ENCODE results near the gene ADAMTSL2.

Gene ADAMTSL2

GRCh38 chr9:133511607-133512006 lies 22.9 kb upstream of the ADAMTSL2 start:
- Histone ChIP-seq H4K20me1 (ENCODE audit: control insufficient read depth, insufficient read depth, low read depth, low read length) (no peaks in the 10 kb centered on the region), H3K27me3 (ENCODE audit: control insufficient read depth, low read length) (no peaks in the 10 kb centered on the region), H3K4me1 (ENCODE audit: control insufficient read depth, low read length) (no peaks in the 10 kb centered on the region), H3K36me3 (ENCODE audit: control insufficient read depth, low read length) (no peaks in the 10 kb centered on the region), H3K9me3 (ENCODE audit: control insufficient read depth, insufficient read depth, low read length) (peaks cover 12% of the 10 kb centered on the region; the same call in 1 of the 2 replicates), H3K79me2 (ENCODE audit: control insufficient read depth, low read length) (no peaks in the 10 kb centered on the region), H3K9me2 (replicated peaks; ENCODE audit: control insufficient read depth, low read length) (no peaks in the 10 kb centered on the region), H3K4me3 (ENCODE audit: low read length) (no peak overlapping the region), H3K27ac (ENCODE audit: low read depth, low read length) (no peak overlapping the region), H3K4me2 (ENCODE audit: low read length) (no peak overlapping the region), H3F3A (ENCODE audit: control insufficient read depth, insufficient read depth) (0 out of 2 replicates have a peak, but pooled peaks cover 5% of the 10 kb centered on the region)
- TF ChIP-seq CTCF (IDR thresholded peaks at IDR 0.05; ENCODE audit: low read depth, low read length, poor library complexity, severe bottlenecking) (no peak), EZH2phosphoT487 (IDR thresholded peaks at IDR 0.05; ENCODE audit: borderline replicate concordance, low read length) (no peak)

- Histone ChIP-seq H3K79me2 (ENCODE audit: control insufficient read depth, low read length) (no peaks in the 10 kb centered on the region), H3F3A (ENCODE audit: control insufficient read depth, insufficient read depth) (0 out of 2 replicates have a peak, but pooled peaks cover 5% of the 10 kb centered on the region), H3K36me3 (ENCODE audit: control insufficient read depth, low read length) (no peaks in the 10 kb centered on the region), H3K27me3 (ENCODE audit: control insufficient read depth, low read length) (no peaks in the 10 kb centered on the region), H3K9me3 (ENCODE audit: control insufficient read depth, insufficient read depth, low read length) (peaks cover 12% of the 10 kb centered on the region; the same call in 1 of the 2 replicates), H3K4me3 (ENCODE audit: low read length) (no peak overlapping the region), H3K4me1 (ENCODE audit: control insufficient read depth, low read length) (no peaks in the 10 kb centered on the region), H3K27ac (ENCODE audit: low read depth, low read length) (no peak overlapping the region), H3K9me2 (replicated peaks; ENCODE audit: control insufficient read depth, low read length) (no peaks in the 10 kb centered on the region), H3K4me2 (ENCODE audit: low read length) (no peak overlapping the region), H4K20me1 (ENCODE audit: control insufficient read depth, insufficient read depth, low read depth, low read length) (no peaks in the 10 kb centered on the region)
- TF ChIP-seq CTCF (IDR thresholded peaks at IDR 0.05; ENCODE audit: low read depth, low read length, poor library complexity, severe bottlenecking) (no peak), EZH2phosphoT487 (IDR thresholded peaks at IDR 0.05; ENCODE audit: borderline replicate concordance, low read length) (no peak)
Observed at GRCh38 chr9:133512253-133513213, 22.0 kb upstream of the ADAMTSL2 start.

- no peaks in the 10 kb centered on the region for H3K27me3 ChIP-seq (ENCODE audit: control insufficient read depth, low read length)
- no peak overlapping the region for H3K4me3 ChIP-seq (ENCODE audit: low read length)
- H3K4me1 ChIP-seq (ENCODE audit: control insufficient read depth, low read length) = no peaks in the 10 kb centered on the region
- no peak overlapping the region for H3K4me2 ChIP-seq (ENCODE audit: low read length)
- H3K36me3 ChIP-seq (ENCODE audit: control insufficient read depth, low read length) = no peaks in the 10 kb centered on the region
- TF ChIP-seq CTCF (IDR thresholded peaks at IDR 0.05; ENCODE audit: low read depth, low read length, poor library complexity, severe bottlenecking) (no peak), EZH2phosphoT487 (IDR thresholded peaks at IDR 0.05; ENCODE audit: borderline replicate concordance, low read length) (no peak)
- H3K27ac ChIP-seq (ENCODE audit: low read depth, low read length) = no peak overlapping the region
- H4K20me1 ChIP-seq (ENCODE audit: control insufficient read depth, insufficient read depth, low read depth, low read length) = no peaks in the 10 kb centered on the region
- H3K79me2 ChIP-seq (ENCODE audit: control insufficient read depth, low read length) = no peaks in the 10 kb centered on the region
- no peaks in the 10 kb centered on the region for H3K9me2 ChIP-seq (replicated peaks; ENCODE audit: control insufficient read depth, low read length)
- H3F3A ChIP-seq (ENCODE audit: control insufficient read depth, insufficient read depth) = 0 out of 2 replicates have a peak, but pooled peaks cover 5% of the 10 kb centered on the region
- H3K9me3 ChIP-seq (ENCODE audit: control insufficient read depth, insufficient read depth, low read length) = peaks cover 12% of the 10 kb centered on the region; the same call in 1 of the 2 replicates
Observed at GRCh38 chr9:133513214-133514100, 21.0 kb upstream of the ADAMTSL2 start.

Data from DOHH2 (cell line).